DMS153 treated with DMSO at 0.1 percent for 48 hours (cell line): ENCODE results near the gene THPO.

Experiments
- DNase-seq: peaks from one replicate; lab custom pipeline; 2025; ENCODE audit not compliant: unreplicated experiment; lab: John Stamatoyannopoulos, UW

THPO gene

DNA sequence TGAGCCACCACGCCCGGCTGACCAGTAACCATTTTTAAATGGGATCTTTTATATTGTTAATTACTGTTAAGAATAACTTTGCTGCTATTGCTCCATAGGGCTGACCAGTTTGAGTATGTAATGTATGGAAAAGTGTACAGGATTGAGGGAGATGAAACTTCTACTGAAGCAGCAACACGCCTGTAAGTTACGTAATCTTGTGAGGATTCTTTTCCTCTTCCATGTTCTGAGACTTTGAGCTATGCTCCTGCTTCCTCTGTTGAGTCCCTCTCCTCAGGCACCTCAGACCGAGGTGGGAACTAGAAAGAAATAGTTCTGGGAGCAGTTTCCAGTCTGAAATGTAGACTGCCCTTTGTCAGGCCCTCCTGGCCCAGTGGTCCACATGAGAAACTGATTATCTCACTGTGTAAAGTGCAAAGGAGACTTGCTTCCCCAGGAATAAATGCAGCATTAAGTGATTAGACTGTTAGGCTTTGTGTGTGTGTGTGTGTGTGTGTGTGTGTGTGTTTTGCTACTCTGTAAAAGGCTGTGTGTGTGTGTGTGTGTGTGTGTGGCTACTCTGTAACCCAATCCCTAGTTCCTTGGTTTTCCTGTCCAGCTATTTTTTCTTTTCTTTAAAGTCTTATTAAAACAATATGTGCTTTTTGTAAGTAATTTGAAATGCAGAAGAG, 11.3 kb downstream of the THPO start:
- no peak for DNase-seq

DNA sequence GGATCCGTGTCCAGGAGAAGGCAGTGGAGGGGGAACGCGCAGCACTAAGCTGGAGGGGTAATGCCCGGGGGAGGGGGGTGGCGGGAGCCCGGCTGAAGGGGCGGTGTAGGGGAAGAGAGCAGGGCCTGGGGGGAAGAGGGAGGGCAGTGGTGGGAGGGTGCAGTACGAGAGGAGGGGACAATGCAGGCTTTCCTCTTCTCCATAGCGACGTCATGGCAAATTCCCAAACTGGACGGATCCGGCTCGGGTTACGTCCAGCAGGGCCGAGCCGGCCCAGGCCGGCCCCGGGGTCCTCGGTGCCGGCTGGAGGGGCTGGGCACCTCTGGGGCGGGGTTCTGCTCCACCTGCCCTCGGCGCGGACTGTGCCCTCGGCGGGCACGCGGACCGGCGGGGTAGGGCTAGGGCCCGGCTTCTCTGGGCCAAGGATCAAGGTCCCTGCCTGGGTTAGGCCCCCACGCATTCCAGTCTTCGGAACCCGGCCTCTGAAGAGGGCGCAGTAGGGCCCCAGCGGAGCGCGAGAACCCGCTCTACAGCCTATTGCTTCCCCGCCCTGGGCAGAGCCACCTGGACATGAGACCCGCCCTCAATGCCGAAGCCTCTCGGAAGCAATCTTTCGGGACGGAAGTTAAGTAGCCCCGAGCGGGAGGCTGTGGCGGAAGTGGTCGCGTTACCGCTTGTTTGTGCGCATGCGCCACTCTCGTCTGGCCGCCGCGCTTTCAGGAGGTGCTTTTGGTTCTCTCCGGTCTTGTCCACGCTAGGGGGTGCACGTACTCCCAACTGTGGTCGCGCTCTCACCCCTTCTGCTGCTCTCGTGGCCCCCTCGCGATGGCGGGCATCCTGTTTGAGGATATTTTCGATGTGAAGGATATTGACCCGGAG, 15.1 kb downstream of the THPO start:
- peak; percentile 95 for DNase-seq

- DNase-seq, result no peak
Measured at GRCh38 chr3:184361932-184362667, 15.9 kb downstream of the THPO start.

GRCh38 chr3:184361532-184361931, 16.5 kb downstream of the THPO start, which contains the start of the genes CLCN2 and POLR2H:
Gene CLCN2, minus strand, starts transcription at chr3:184361605. Its CDS starts 126 bp downstream, at chr3:184361479.
Gene POLR2H, plus strand, starts transcription at chr3:184361710. Its CDS starts 1,783 bp downstream, at chr3:184363493.
- DNase-seq, result no peak

DNA sequence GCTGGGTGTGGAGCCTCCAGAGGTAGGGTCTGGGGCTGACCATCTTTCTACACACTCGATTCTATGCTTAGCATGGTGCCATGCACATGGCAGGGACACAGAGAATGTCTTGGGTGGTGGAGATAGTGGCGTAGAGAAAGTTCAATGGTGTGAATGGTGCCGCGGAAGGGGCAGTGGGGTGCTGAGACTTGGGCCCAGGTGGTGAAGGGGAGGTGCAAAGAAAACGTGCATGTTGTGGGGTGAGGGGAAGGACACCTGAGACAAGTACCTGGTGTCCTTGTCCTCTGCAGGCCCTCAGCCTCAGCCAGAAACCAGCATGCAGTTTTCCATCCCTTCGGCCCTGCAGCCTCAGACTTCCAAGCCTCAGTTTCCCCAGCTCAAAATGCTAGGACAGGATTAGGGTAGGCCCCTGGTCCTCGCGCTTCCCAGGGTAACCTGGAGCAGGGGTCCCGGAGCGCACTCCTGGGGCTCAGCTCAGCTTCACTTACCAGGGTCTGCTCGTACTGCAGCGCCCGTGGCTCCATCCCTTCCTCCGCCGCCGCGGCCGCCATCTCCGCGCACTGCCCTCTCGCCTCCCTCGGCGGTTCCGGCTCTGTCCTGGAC, 17.0 kb downstream of the THPO start:
- no peak for DNase-seq

- no peak for DNase-seq
Measured at GRCh38 chr3:184360070-184360928, 17.7 kb downstream of the THPO start.

DNA sequence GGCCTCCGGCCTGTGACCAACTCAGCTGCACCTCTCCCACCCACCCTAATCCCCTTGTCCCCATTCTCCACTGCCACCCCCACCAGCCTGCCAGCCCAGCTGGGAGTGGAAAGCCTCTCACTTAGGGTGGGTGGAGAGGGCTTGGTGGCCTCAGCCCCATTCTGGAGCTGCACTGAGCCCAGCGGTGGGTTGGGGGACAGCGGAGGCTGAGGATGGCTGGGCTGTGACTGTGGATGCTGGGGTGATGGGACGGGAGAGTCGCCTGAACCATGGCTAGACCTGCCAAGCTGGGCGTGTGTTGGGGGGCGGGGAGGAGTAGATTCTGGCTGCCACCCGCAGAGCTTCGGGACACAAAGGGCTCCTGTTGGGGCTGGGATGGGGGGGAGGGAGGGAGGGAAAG, 18.4 kb downstream of the THPO start:
- DNase-seq, result no peak

DNA sequence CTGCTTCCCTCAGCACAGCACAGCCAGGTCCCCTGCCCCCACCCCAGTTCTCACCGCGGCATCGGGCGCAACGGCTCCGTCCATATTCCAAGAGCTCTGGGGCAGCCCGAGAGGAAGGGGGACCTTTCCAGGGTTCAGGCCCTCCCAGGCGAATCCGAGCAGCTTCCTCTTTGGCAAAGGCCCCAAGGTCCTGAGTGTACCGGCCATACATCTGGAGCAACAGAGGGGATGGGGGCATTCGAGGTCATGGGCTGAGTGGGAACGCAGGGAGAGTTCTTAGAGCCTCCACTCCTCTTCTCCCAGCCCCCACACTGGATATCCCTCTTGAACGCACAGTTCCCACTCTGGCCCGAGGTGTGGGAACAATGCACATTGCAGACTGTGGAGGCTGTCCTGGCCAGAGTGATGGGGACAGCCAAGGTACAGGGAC, 19.1 kb downstream of the THPO start:
- no peak for DNase-seq

DNA sequence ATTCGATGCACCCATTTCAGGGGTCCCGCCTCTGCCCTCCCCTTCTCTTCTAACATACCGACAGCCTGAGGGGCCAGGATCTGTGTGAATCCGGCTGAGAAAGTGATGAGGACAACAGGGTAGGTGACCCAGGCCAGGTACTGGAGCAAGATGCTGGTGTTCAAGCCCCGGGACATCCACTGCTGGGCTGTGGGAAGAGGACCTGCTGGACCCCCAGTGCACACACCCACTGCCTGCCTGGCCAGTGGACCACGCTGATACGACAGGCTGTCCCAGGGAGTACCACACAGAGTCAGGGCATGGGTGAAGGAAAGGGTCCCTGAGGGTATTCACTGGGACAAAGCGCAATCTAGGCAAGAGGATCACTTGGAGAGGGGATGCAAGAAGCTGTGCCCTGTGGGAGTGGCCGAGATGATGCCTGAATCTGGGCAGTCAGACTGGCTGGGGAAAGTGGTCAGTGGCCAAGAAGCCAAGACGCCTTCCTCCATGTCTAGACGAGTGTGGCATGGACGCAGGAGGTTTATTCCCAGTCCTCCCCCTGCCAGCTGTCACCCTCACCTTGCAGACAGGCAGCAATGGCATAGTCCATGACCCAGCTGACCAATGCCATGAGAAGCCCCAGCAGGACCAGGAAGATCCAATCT, 19.8 kb downstream of the THPO start:
- no peak for DNase-seq

- no peak for DNase-seq
Measured at GRCh38 chr3:184357248-184358123, 20.5 kb downstream of the THPO start.

DNA sequence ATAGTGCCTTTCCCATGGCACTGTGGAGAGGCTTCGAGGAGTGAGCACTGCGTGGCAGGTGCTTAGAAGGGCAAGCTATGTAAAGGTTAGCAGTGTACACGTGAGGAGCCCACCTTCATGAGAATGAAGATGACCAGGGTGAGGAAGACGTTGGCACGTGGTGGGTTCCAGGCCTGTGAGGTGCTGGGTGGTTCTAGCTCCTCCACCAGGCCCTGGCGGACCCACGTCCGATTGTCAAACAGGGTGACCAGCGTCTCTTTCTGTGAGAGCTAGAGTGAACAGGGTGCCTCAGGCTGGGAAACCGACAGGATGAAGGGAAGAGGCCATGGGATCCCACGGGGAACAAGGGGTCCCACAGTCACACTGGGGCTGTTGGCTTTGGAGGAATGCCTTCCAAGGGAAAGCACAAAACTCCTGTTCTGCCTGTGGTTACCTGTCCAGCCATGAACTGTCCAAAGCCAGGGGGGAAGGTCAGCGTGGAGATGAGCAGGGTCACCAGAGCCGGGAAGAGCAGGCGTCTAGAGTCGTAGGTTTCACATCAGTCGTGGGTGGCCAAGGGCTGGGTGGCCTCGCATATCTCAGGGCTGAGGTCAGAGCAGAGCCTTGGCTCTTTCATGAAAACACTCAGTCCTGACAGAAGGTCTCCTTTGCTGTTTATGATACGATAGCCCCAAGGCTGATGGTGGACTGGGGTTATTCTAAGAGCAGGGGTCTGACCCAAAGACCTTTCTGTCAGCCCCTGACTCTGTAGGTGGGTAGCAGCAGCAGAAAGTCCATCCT, 22.6 kb downstream of the THPO start:
- DNase-seq, result no peak

DNA sequence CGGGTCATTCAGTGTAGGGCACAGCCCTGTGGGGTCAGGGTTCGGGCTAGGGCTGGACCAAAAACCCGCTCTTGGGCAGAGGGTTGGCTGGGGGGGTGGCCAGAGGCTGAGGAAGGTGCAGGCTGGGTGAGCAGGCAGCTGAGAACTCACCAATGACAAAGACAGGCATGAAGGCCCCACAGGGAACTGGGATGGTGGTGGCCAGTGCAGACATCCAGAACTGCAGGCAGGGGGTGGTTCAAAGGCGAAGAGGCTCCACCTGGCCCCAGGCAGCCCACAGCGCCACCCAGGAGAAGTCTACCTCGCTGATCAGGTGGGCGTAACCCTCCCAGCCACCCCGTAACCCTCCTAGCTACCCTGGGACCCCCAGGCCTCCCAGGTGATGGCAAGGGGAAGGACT, 23.3 kb downstream of the THPO start:
- no peak for DNase-seq

DNA sequence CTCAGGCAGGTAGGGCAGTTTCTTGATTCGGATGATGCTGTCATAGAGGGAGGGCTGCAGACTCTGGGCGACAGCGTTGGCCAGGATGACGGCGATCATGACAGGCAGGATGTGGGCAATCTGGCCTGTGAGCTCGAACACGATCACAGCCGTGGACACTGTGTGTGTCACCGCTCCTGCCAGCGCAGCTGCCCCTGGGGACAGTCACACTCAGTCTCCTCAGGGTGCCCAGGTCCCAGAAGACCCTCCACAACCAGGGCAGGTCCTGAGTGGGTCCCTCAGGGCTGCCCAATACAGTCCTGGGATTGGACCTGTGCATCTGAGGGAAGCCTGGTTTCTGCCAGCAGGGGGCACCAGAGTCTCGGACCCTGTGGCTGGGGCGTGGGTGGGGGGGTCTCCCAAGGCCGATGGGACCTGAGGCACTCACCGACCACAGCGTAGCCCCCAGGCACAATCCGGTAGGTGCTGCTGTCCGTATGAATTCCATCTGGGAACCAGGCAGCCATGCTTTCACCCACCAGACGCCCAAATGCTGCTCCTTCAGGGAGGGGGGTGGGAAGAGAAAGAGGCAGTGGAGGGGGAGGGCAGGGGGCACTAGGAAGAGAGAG, 23.8 kb downstream of the THPO start:
- no peak for DNase-seq

GRCh38 chr3:184353546-184353941, 24.5 kb downstream of the THPO start:
- no peak for DNase-seq

- DNase-seq, result no peak
Measured at GRCh38 chr3:184352897-184353545, 25.0 kb downstream of the THPO start.

DNA sequence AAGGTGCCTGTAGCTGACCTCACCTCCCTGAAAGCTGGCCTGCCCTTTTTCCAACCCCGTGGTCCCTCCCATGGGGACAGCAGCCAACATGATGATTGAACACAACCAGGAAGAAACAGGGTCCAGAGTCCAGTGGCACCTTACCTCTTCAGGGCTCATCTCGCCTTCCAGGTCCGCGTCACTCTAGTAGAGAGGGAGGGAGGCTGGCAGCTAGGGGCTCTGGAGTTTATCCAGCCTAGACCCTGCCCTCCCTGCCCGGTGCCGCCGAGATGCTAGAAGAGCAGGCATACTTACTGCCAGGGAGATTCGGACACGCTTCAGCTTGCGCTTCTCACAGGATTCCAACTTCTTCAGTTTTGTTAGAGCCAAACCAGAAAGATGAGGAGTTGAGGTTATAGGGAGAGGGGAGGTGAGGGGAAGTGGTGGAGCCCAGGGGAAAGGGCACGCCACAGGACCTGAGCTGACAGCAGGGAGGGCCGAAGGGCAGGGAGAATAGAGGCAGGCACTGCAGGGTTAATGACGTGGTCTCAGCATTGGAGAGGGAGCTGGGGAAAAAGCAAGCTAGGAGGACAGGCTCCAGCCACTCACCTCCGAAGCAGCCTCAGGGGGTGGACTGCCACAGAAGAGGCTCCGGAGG, 25.7 kb downstream of the THPO start:
- DNase-seq, result no peak
